HUES48 (cell line): ENCODE results near the gene SLC15A1.

Experiments
- H3K27ac ChIP-seq: one replicate; pipeline ENCODE4 v1.7.0; 2013; ENCODE audit warnings: low read depth, low read length, inconsistent platforms
- H3K27me3 ChIP-seq: 2 replicates; pipeline ENCODE4 v1.6.1; 2013; ENCODE audit warnings: mild to moderate bottlenecking, low read length; ENCODE audit not compliant: control insufficient read depth, insufficient read depth
- H3K36me3 ChIP-seq: 2 replicates; pipeline ENCODE4 v1.6.1; 2013; ENCODE audit warnings: low read length; ENCODE audit not compliant: control insufficient read depth, insufficient read depth
- H3K4me1 ChIP-seq: 2 replicates; pipeline ENCODE4 v1.6.1; 2013; ENCODE audit warnings: mild to moderate bottlenecking, low read length; ENCODE audit not compliant: control insufficient read depth, insufficient read depth
- H3K4me3 ChIP-seq: 2 replicates; pipeline ENCODE4 v1.5.1; 2013; ENCODE audit warnings: mild to moderate bottlenecking, low read depth, low read length
- H3K9ac ChIP-seq: 2 replicates; pipeline ENCODE4 v1.6.1; 2013; ENCODE audit warnings: mild to moderate bottlenecking, low read depth, low read length, moderate library complexity
- H3K9me3 ChIP-seq: 2 replicates; pipeline ENCODE4 v1.6.1; 2013; ENCODE audit warnings: low read length; ENCODE audit not compliant: control insufficient read depth, insufficient read depth

The SLC15A1 gene

GRCh38 chr13:98658131-98658530 is 94.3 kb downstream of the SLC15A1 start:
- Histone ChIP-seq H3K27ac (no peak overlapping the region), H3K4me3 (no peak overlapping the region), H3K9ac (no peak overlapping the region), H3K9me3 (peaks cover 8% of the 10 kb centered on the region; the same call in 1 of the 2 replicates), H3K4me1 (peaks cover 2% of the 10 kb centered on the region; the same call in 1 of the 2 replicates), H3K36me3 (no peaks in the 10 kb centered on the region), H3K27me3 (no peaks in the 10 kb centered on the region)

- Histone ChIP-seq H3K36me3 (no peaks in the 10 kb centered on the region), H3K9ac (no peak overlapping the region), H3K9me3 (peaks cover 8% of the 10 kb centered on the region; the same call in 1 of the 2 replicates), H3K4me3 (no peak overlapping the region), H3K27me3 (no peaks in the 10 kb centered on the region), H3K27ac (no peak overlapping the region), H3K4me1 (peaks cover 4% of the 10 kb centered on the region; the same call in 1 of the 2 replicates)
Observed at GRCh38 chr13:98657506-98658085, 94.9 kb downstream of the SLC15A1 start.

- Histone ChIP-seq H3K27me3 (no peaks in the 10 kb centered on the region), H3K4me3 (no peak overlapping the region), H3K27ac (no peak overlapping the region), H3K9me3 (peaks cover 8% of the 10 kb centered on the region; the same call in 1 of the 2 replicates), H3K9ac (no peak overlapping the region), H3K36me3 (no peaks in the 10 kb centered on the region), H3K4me1 (peaks cover 4% of the 10 kb centered on the region; the same call in 1 of the 2 replicates)
Observed at GRCh38 chr13:98656223-98656622, 96.2 kb downstream of the SLC15A1 start.

GRCh38 chr13:98653463-98653985 is 98.9 kb downstream of the SLC15A1 start:
- peaks cover 3% of the 10 kb centered on the region; the same call in 1 of the 2 replicates for H3K9me3 ChIP-seq
- no peaks in the 10 kb centered on the region for H3K36me3 ChIP-seq
- no peak overlapping the region for H3K4me3 ChIP-seq
- H3K27me3 ChIP-seq, result no peaks in the 10 kb centered on the region
- H3K9ac ChIP-seq, result no peak overlapping the region
- no peak overlapping the region for H3K27ac ChIP-seq
- H3K4me1 ChIP-seq, result peaks cover 4% of the 10 kb centered on the region; the same call in 1 of the 2 replicates

GRCh38 chr13:98652721-98653462 is 99.6 kb downstream of the SLC15A1 start:
- Histone ChIP-seq H3K27me3 (no peaks in the 10 kb centered on the region), H3K27ac (no peak overlapping the region), H3K9ac (no peak overlapping the region), H3K4me3 (no peak overlapping the region), H3K9me3 (no peaks in the 10 kb centered on the region), H3K36me3 (no peaks in the 10 kb centered on the region), H3K4me1 (peaks cover 4% of the 10 kb centered on the region; the same call in 1 of the 2 replicates)

- Histone ChIP-seq H3K27ac (no peak overlapping the region), H3K4me3 (no peak overlapping the region), H3K9me3 (no peaks in the 10 kb centered on the region), H3K9ac (no peak overlapping the region), H3K4me1 (peaks cover 4% of the 10 kb centered on the region; the same call in 1 of the 2 replicates), H3K27me3 (no peaks in the 10 kb centered on the region), H3K36me3 (no peaks in the 10 kb centered on the region)
Observed at GRCh38 chr13:98652276-98652675, 100.2 kb downstream of the SLC15A1 start.

GRCh38 chr13:98651744-98652143 is 100.7 kb downstream of the SLC15A1 start:
- H3K36me3 ChIP-seq, result no peaks in the 10 kb centered on the region
- H3K27me3 ChIP-seq, result no peaks in the 10 kb centered on the region
- no peak overlapping the region for H3K9ac ChIP-seq
- peaks cover 4% of the 10 kb centered on the region; the same call in 1 of the 2 replicates for H3K4me1 ChIP-seq
- no peak overlapping the region for H3K27ac ChIP-seq
- no peaks in the 10 kb centered on the region for H3K9me3 ChIP-seq
- no peak overlapping the region for H3K4me3 ChIP-seq

GRCh38 chr13:98650396-98651107 is 101.9 kb downstream of the SLC15A1 start:
- Histone ChIP-seq H3K4me3 (no peak overlapping the region), H3K9ac (no peak overlapping the region), H3K36me3 (no peaks in the 10 kb centered on the region), H3K27ac (no peak overlapping the region), H3K27me3 (no peaks in the 10 kb centered on the region), H3K4me1 (peaks cover 4% of the 10 kb centered on the region; the same call in 1 of the 2 replicates), H3K9me3 (no peaks in the 10 kb centered on the region)

GRCh38 chr13:98649861-98650260 is 102.6 kb downstream of the SLC15A1 start:
- Histone ChIP-seq H3K36me3 (no peaks in the 10 kb centered on the region), H3K27ac (no peak overlapping the region), H3K9ac (no peak overlapping the region), H3K27me3 (no peaks in the 10 kb centered on the region), H3K4me1 (peaks cover 4% of the 10 kb centered on the region; the same call in 1 of the 2 replicates), H3K4me3 (no peak overlapping the region), H3K9me3 (no peaks in the 10 kb centered on the region)

GRCh38 chr13:98648686-98649085 is 103.8 kb downstream of the SLC15A1 start:
- H3K4me1 ChIP-seq, result peaks cover 4% of the 10 kb centered on the region; the same call in 1 of the 2 replicates
- H3K27me3 ChIP-seq, result no peaks in the 10 kb centered on the region
- no peak overlapping the region for H3K27ac ChIP-seq

More at GRCh38 chr13:98648686-98649085, 103.8 kb downstream of the SLC15A1 start:
- H3K9ac ChIP-seq, result no peak overlapping the region
- H3K9me3 ChIP-seq, result no peaks in the 10 kb centered on the region
- no peak overlapping the region for H3K4me3 ChIP-seq
- no peaks in the 10 kb centered on the region for H3K36me3 ChIP-seq
